WI38 (cell line): Measurements from ENCODE around the gene HAND2.

ENCODE experiments used
- H3K4me3 ChIP-seq: 2 replicates; pipeline ENCODE4 v1.5.1; 2011; ENCODE audit warnings: low read depth, mild to moderate bottlenecking, control low read depth, low read length
- CTCF ChIP-seq: IDR thresholded peaks from 2 replicates; pipeline ENCODE4 v1.5.1; 2012; ENCODE audit warnings: low read depth, mild to moderate bottlenecking, control low read depth, low read length

HAND2 gene

GRCh38 chr4:173571620-173572019 is 41.6 kb upstream of the HAND2 start:
- no peak overlapping the region for H3K4me3 ChIP-seq
- no peak for TF ChIP-seq CTCF

- no peak for TF ChIP-seq CTCF
- H3K4me3 ChIP-seq = no peak overlapping the region
Measured at GRCh38 chr4:173565281-173565680, 35.3 kb upstream of the HAND2 start.

GRCh38 chr4:173564461-173564860 is 34.4 kb upstream of the HAND2 start:
- no peak for TF ChIP-seq CTCF
- no peak overlapping the region for H3K4me3 ChIP-seq

GRCh38 chr4:173560896-173561295 is 30.9 kb upstream of the HAND2 start:
- TF ChIP-seq CTCF = no peak
- H3K4me3 ChIP-seq = no peak overlapping the region

- TF ChIP-seq CTCF = no peak
- no peak overlapping the region for H3K4me3 ChIP-seq
Measured at GRCh38 chr4:173556398-173557131, 26.5 kb upstream of the HAND2 start.

GRCh38 chr4:173547889-173548288 is 17.9 kb upstream of the HAND2 start:
- no peak overlapping the region for H3K4me3 ChIP-seq
- no peak for TF ChIP-seq CTCF

GRCh38 chr4:173546776-173547175 is 16.7 kb upstream of the HAND2 start:
- no peak for TF ChIP-seq CTCF
- H3K4me3 ChIP-seq = no peak overlapping the region
